Testis (tissue), 3 donors: ENCODE data around the gene CFAP97. TPM values are rescaled to one million over a fixed set of nuclear protein-coding genes. Genes with fewer than 3 reads are reported as not detected.
A peak's percentile ranks its signal among the peaks of the same experiment; 100 is the strongest.

ENCODE experiments used
- DNase-seq: peaks from one replicate; pipeline ENCODE4 v3.0.0-alpha.2; 2019
- H3K27ac ChIP-seq, 2 donors: fragments of 200-600 bp; sonication (generic); one replicate each; pipeline ENCODE4 v1.5.1; 2019
- H3K27me3 ChIP-seq: fragments of 200-600 bp; sonication (generic); one replicate; pipeline ENCODE4 v1.5.1; 2019
- H3K36me3 ChIP-seq: fragments of 200-600 bp; sonication (generic); one replicate; pipeline ENCODE4 v1.5.1; 2017; ENCODE audit warnings: low read depth; ENCODE audit errors: missing control alignments
- H3K4me1 ChIP-seq: fragments of 200-600 bp; sonication (generic); one replicate; pipeline ENCODE4 v1.5.1; 2019
- H3K4me3 ChIP-seq, 2 donors: fragments of 200-600 bp; sonication (generic); one replicate each; pipeline ENCODE4 v1.5.1; 2017 to 2019
- H3K9me3 ChIP-seq: fragments of 200-600 bp; sonication (generic); one replicate; pipeline ENCODE4 v1.5.1; 2017
- POLR2A ChIP-seq: fragments of 450-650 bp; IDR thresholded peaks from one replicate; pipeline ENCODE4 v1.6.1; 2017; ENCODE audit warnings: antibody characterized with exemption, mild to moderate bottlenecking, moderate library complexity
- WGBS, 2 donors: methylation state at CpG; one replicate each; pipeline ENCODE4 v1.1.5; 2018; 5-methylcytosine and 5-hydroxymethylcytosine counted together
- intact Hi-C: fragments of 100-400 bp; cut with DNase I; formaldehyde crosslinking; loops from one replicate; pipeline ENCODE4 v1.15.1; 2023; ENCODE audit warnings: low total_unique reads
- polyA plus RNA-seq: library from polyadenylated mRNA; stranded (reverse); fragments of 350-450 nt; fragmentation: Illumina TruSeq; extraction: RNeasy Lipid Tissue Mini Kit (QIAGEN cat#74804); gene quantifications from one replicate; pipeline ENCODE4 v1.2.3, GENCODE V29; 2014; ENCODE audit warnings: low read depth, low replicate concordance; ENCODE audit not compliant: insufficient read depth
- total RNA-seq, 2 donors: library from RNA; depleted of rRNA; stranded (reverse); fragments of >200 nt; gene quantifications; one replicate each; pipeline ENCODE4 v1.2.3, GENCODE V29; 2016
- TF ChIP-seq, protein P1 (sequence below), 3 experiments: fragments of 450-650 bp in 2 of 3; fragments of 200-600 bp in 1 of 3; sonication (generic) in 1 of 3; IDR thresholded peaks; one replicate each; pipeline ENCODE4 v1.5.1; 2016 to 2019; ENCODE audit warnings: antibody characterized with exemption in 3 of 3, mild to moderate bottlenecking in 2 of 3, moderate library complexity in 1 of 3

Gene CFAP97
- total and polyA plus RNA-seq, 3 donors from 2014 or later: 49.4 to 59.7 (median 54.5) TPM

- Histone ChIP-seq H3K4me3 (no peak overlapping the region), H3K36me3 (peaks cover 2% of the 10 kb centered on the region), H3K27ac (no peak overlapping the region), H3K27me3 (no peaks in the 10 kb centered on the region), H3K9me3 (no peaks in the 10 kb centered on the region), H3K4me1 (no peaks in the 10 kb centered on the region)
- 88 to 90% methylated on average over 6 of the region's 6 CpGs for WGBS, 2 donors
- intact Hi-C loops: no loop called here
- no peak for DNase-seq
- TF ChIP-seq, protein P1, sequence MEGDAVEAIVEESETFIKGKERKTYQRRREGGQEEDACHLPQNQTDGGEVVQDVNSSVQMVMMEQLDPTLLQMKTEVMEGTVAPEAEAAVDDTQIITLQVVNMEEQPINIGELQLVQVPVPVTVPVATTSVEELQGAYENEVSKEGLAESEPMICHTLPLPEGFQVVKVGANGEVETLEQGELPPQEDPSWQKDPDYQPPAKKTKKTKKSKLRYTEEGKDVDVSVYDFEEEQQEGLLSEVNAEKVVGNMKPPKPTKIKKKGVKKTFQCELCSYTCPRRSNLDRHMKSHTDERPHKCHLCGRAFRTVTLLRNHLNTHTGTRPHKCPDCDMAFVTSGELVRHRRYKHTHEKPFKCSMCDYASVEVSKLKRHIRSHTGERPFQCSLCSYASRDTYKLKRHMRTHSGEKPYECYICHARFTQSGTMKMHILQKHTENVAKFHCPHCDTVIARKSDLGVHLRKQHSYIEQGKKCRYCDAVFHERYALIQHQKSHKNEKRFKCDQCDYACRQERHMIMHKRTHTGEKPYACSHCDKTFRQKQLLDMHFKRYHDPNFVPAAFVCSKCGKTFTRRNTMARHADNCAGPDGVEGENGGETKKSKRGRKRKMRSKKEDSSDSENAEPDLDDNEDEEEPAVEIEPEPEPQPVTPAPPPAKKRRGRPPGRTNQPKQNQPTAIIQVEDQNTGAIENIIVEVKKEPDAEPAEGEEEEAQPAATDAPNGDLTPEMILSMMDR (IDR thresholded peaks at IDR 0.05): no peak
- no peak for TF ChIP-seq POLR2A
Measured at GRCh38 chr4:185190306-185190856, 13.4 kb downstream of the CFAP97 start.

DNA sequence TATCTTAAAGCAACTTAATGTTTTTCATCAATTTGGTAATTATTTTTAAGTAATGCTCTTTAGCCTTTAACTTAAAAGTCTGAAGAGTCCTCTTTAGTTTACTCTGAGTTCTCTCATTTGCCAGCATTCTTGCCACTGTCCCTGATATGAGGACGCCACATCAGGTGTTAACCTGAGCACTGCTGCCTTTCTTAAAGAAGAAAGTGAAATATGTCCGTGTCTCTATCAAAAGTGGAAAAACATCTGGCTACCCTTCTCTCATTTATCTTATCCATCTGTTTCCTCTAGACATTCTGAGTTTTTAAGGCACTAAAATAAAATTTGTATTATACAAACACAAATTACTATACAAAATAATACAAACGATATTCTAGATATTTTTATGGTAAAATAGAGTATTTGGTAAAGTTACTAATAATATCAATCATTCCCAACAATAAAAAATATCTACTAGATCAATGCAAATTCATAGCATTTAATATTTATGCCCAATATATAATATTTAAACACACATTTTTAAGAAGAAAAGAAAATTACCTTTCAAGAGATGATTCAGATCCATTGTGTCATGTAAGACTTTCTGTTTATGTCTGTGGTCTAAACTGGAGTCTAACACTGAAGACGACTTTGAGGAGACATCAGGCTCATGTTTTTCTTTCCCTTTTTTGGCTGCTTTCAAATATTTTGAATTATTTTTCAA lies 14.0 kb downstream of the CFAP97 start:
- no peak for TF ChIP-seq POLR2A
- TF ChIP-seq, protein P1 (IDR thresholded peaks at IDR 0.05): no peak
- no peak for DNase-seq
- Histone ChIP-seq H3K36me3 (peaks cover 2% of the 10 kb centered on the region), H3K27ac (no peak overlapping the region), H3K4me3 (no peak overlapping the region), H3K27me3 (no peaks in the 10 kb centered on the region), H3K9me3 (no peaks in the 10 kb centered on the region), H3K4me1 (no peaks in the 10 kb centered on the region)
- 66 to 69% methylated on average over 4 of the region's 4 CpGs for WGBS, 2 donors
- intact Hi-C loops: no loop called here

DNA sequence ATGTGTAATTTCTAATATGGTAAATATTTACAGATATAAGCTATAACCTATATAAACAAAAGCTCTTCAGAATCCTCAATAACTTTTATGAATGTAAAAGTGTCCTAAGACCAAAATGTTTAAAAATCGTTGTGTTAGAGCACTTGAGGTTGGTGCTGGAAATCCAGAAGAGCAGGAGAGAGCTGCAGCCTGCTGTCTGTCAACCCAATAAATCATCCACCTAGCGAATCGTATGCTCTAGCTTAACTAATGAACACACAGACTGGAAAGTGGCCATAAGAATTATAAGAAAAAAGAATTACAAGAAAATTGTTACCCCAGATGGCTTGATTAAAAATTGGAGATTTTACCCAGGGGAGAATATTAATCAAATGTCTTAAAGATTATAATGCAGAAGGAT lies 17.0 kb downstream of the CFAP97 start:
- no peaks in the 10 kb centered on the region for H3K9me3 ChIP-seq
- H3K36me3 ChIP-seq: peaks cover 2% of the 10 kb centered on the region
- no peaks in the 10 kb centered on the region for H3K4me1 ChIP-seq
- H3K27ac ChIP-seq: no peak overlapping the region
- WGBS, 2 donors: 68 to 75% methylated on average over 3 of the region's 3 CpGs
- intact Hi-C loops: no loop called here
- DNase-seq: no peak
- no peak overlapping the region for H3K4me3 ChIP-seq
- no peaks in the 10 kb centered on the region for H3K27me3 ChIP-seq
- no peak for TF ChIP-seq POLR2A

GRCh38 chr4:185183622-185184281 lies 20.0 kb downstream of the CFAP97 start:
- TF ChIP-seq, protein P1 (IDR thresholded peaks at IDR 0.05): peak; percentile 77 to 85 (median 82)
- no peak for TF ChIP-seq POLR2A
- Histone ChIP-seq H3K27me3 (no peaks in the 10 kb centered on the region), H3K9me3 (no peaks in the 10 kb centered on the region), H3K27ac (no peak overlapping the region), H3K4me1 (peaks cover 5% of the 10 kb centered on the region), H3K36me3 (peaks cover 2% of the 10 kb centered on the region), H3K4me3 (no peak overlapping the region)
- peak; percentile 96 for DNase-seq
- whole genome bisulfite sequencing, 2 donors: 48 to 52% methylated on average over 6 of the region's 6 CpGs
- intact Hi-C loops: no loop called here

DNA sequence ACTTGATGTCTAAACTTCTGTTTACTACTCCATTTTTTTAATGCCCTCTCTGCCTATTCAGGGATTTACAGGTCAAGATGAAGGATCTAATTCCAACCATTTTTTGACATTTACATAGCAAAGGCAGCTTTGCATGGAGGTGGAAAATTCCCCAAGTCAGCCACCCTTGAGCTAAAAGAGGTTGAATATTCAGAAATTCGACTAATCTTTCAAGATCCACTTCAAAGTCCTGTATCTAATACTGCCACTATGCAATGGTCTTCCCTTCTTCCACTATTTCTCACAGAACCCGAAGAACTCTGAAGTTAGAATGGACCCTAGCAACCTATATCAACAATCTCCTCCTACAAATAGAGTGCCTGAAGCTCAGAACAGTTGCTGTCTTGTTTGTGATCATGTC lies 21.6 kb downstream of the CFAP97 start:
- no peaks in the 10 kb centered on the region for H3K27me3 ChIP-seq
- H3K27ac ChIP-seq: no peak overlapping the region
- DNase-seq: no peak
- H3K4me1 ChIP-seq: peaks cover 5% of the 10 kb centered on the region
- H3K4me3 ChIP-seq: no peak overlapping the region
- intact Hi-C loops: no loop called here
- TF ChIP-seq, protein P1 (IDR thresholded peaks at IDR 0.05): no peak
- TF ChIP-seq POLR2A: no peak
- no peaks in the 10 kb centered on the region for H3K9me3 ChIP-seq
- peaks cover 2% of the 10 kb centered on the region for H3K36me3 ChIP-seq
- WGBS, 2 donors: 76 to 80% methylated on average over 2 of the region's 2 CpGs
